Skin epidermis (tissue), 12 donors: ENCODE data around the gene COL23A1.

Experiments used
- H3K27ac ChIP-seq, 21 experiments: fragments of 200-600 bp; sonication (generic) in 11 of 21; one replicate each; pipeline ENCODE4 v1.5.0; 2020; ENCODE audit warnings: mild to moderate bottlenecking in 3 of 21, inconsistent platforms in 2 of 21, moderate library complexity in 2 of 21
- H3K4me3 ChIP-seq, 7 experiments: fragments of 200-600 bp; sonication (generic) in 2 of 7; one replicate each; pipeline ENCODE4 v1.5.0; 2020; ENCODE audit warnings: inconsistent platforms in 2 of 7, mild to moderate bottlenecking in 2 of 7, moderate library complexity in 1 of 7

The COL23A1 gene

GRCh38 chr5:178419196-178419595 lies 171.0 kb downstream of the COL23A1 start:
- no peak overlapping the region for H3K4me3 ChIP-seq
- no peak overlapping the region for H3K27ac ChIP-seq

- no peak overlapping the region for H3K4me3 ChIP-seq
- H3K27ac ChIP-seq, result no peak overlapping the region
Observed at GRCh38 chr5:178418471-178419010, 171.7 kb downstream of the COL23A1 start.

GRCh38 chr5:178418031-178418430 lies 172.2 kb downstream of the COL23A1 start:
- Histone ChIP-seq H3K4me3 (no peak overlapping the region), H3K27ac (no peak overlapping the region)

- H3K4me3 ChIP-seq, result no peak overlapping the region
- H3K27ac ChIP-seq, result no peak overlapping the region
Observed at GRCh38 chr5:178417391-178417811, 172.8 kb downstream of the COL23A1 start.

GRCh38 chr5:178416919-178417318 lies 173.3 kb downstream of the COL23A1 start:
- Histone ChIP-seq H3K27ac (no peak overlapping the region), H3K4me3 (no peak overlapping the region)

- H3K4me3 ChIP-seq, result no peak overlapping the region
- no peak overlapping the region for H3K27ac ChIP-seq
Observed at GRCh38 chr5:178416206-178416882, 173.8 kb downstream of the COL23A1 start.

- H3K27ac ChIP-seq, result no peak overlapping the region
- no peak overlapping the region for H3K4me3 ChIP-seq
Observed at GRCh38 chr5:178415353-178415752, 174.8 kb downstream of the COL23A1 start.

- Histone ChIP-seq H3K4me3 (no peak overlapping the region), H3K27ac (no peak overlapping the region)
Observed at GRCh38 chr5:178413988-178414387, 176.2 kb downstream of the COL23A1 start.

- H3K27ac ChIP-seq, result no peak overlapping the region
Observed at GRCh38 chr5:178411083-178411482, 179.1 kb downstream of the COL23A1 start.

GRCh38 chr5:178407646-178408045 lies 182.5 kb downstream of the COL23A1 start:
- Histone ChIP-seq H3K4me3 (no peak overlapping the region), H3K27ac (no peak overlapping the region)

More at GRCh38 chr5:178411083-178411482, 179.1 kb downstream of the COL23A1 start:
- no peak overlapping the region for H3K4me3 ChIP-seq

- no peak overlapping the region for H3K4me3 ChIP-seq
- no peak overlapping the region for H3K27ac ChIP-seq
Observed at GRCh38 chr5:178404987-178405386, 185.2 kb downstream of the COL23A1 start.

GRCh38 chr5:178403956-178404600 lies 186.1 kb downstream of the COL23A1 start:
- H3K27ac ChIP-seq, result no peak overlapping the region
- H3K4me3 ChIP-seq, result no peak overlapping the region

- Histone ChIP-seq H3K27ac (no peak overlapping the region), H3K4me3 (no peak overlapping the region)
Observed at GRCh38 chr5:178403351-178403750, 186.8 kb downstream of the COL23A1 start.

GRCh38 chr5:178399701-178400095 lies 190.5 kb downstream of the COL23A1 start:
- no peak overlapping the region for H3K27ac ChIP-seq
- no peak overlapping the region for H3K4me3 ChIP-seq

- no peak overlapping the region for H3K27ac ChIP-seq
- H3K4me3 ChIP-seq, result no peak overlapping the region
Observed at GRCh38 chr5:178398901-178399700, 191.1 kb downstream of the COL23A1 start.

- no peak overlapping the region for H3K27ac ChIP-seq
- no peak overlapping the region for H3K4me3 ChIP-seq
Observed at GRCh38 chr5:178396796-178397720, 193.1 kb downstream of the COL23A1 start.

GRCh38 chr5:178394074-178394473 lies 196.1 kb downstream of the COL23A1 start:
- H3K4me3 ChIP-seq, result no peak overlapping the region
- no peak overlapping the region for H3K27ac ChIP-seq

GRCh38 chr5:178392931-178393394 lies 197.2 kb downstream of the COL23A1 start:
- H3K27ac ChIP-seq, result no peak overlapping the region

GRCh38 chr5:178392386-178392785 lies 197.8 kb downstream of the COL23A1 start:
- no peak overlapping the region for H3K27ac ChIP-seq
- no peak overlapping the region for H3K4me3 ChIP-seq

More at GRCh38 chr5:178392931-178393394, 197.2 kb downstream of the COL23A1 start:
- no peak overlapping the region for H3K4me3 ChIP-seq
